ENCODE results near the gene NCOA1. TPM values are rescaled to one million over a fixed set of nuclear protein-coding genes. Genes with fewer than 3 reads are reported as not detected.

NCOA1 gene
- total RNA-seq, 1 experiment from 2014 or later = 11.6 TPM

DNA sequence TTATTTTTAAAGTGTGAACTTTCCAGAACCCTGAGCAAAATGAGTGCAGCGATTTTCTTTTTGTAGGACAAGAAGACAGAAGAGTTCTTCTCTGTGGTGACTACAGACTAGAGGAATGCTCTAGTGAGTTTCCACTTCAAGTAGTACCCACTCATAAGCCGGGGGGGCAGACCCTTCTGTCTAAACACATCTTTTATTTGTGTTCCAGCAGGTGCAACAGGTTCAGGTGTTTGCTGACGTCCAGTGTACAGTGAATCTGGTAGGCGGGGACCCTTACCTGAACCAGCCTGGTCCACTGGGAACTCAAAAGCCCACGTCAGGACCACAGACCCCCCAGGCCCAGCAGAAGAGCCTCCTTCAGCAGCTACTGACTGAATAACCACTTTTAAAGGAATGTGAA, 277.0 kb downstream of the NCOA1 start:
- H4K20me1 ChIP-seq (ENCODE audit: insufficient read depth) = no peaks in the 10 kb centered on the region
- no peak overlapping the region for H3K4me2 ChIP-seq
- no peaks in the 10 kb centered on the region for H3K9me2 ChIP-seq (ENCODE audit: insufficient read depth)
- H3K9me3 ChIP-seq (ENCODE audit: insufficient read depth, low read depth) = no peaks in the 10 kb centered on the region
- H3K4me3 ChIP-seq = no peak overlapping the region
- no peak for TF ChIP-seq EZH2 (IDR thresholded peaks at IDR 0.05; ENCODE audit: low read depth)
- TF ChIP-seq, protein P1, sequence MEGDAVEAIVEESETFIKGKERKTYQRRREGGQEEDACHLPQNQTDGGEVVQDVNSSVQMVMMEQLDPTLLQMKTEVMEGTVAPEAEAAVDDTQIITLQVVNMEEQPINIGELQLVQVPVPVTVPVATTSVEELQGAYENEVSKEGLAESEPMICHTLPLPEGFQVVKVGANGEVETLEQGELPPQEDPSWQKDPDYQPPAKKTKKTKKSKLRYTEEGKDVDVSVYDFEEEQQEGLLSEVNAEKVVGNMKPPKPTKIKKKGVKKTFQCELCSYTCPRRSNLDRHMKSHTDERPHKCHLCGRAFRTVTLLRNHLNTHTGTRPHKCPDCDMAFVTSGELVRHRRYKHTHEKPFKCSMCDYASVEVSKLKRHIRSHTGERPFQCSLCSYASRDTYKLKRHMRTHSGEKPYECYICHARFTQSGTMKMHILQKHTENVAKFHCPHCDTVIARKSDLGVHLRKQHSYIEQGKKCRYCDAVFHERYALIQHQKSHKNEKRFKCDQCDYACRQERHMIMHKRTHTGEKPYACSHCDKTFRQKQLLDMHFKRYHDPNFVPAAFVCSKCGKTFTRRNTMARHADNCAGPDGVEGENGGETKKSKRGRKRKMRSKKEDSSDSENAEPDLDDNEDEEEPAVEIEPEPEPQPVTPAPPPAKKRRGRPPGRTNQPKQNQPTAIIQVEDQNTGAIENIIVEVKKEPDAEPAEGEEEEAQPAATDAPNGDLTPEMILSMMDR (conservative IDR thresholded peaks at IDR 0.05) = no peak
- intact Hi-C loops (cut with micrococcal nuclease; ENCODE audit: unreplicated experiment) = no loop called here
- DNase-seq = no peak
- no peaks in the 10 kb centered on the region for H3K79me2 ChIP-seq (ENCODE audit: low read depth)
- CTCF ChIA-PET = no interaction called here
- no peaks in the 10 kb centered on the region for H3K27me3 ChIP-seq (ENCODE audit: insufficient read depth, low read depth)
- no peak overlapping the region for H3K27ac ChIP-seq
- no peaks in the 10 kb centered on the region for H3K4me1 ChIP-seq (replicated peaks; ENCODE audit: insufficient read depth)
- POLR2A ChIA-PET (ENCODE audit: unreplicated experiment) = no interaction called here
- no peak overlapping the region for H2AFZ ChIP-seq
- H3F3A ChIP-seq (ENCODE audit: insufficient read depth, low read depth) = no peaks in the 10 kb centered on the region
- BruUV-seq (replicated peaks) = no TSS peak
- no peaks in the 10 kb centered on the region for H3K36me3 ChIP-seq (ENCODE audit: low read depth)

DNA sequence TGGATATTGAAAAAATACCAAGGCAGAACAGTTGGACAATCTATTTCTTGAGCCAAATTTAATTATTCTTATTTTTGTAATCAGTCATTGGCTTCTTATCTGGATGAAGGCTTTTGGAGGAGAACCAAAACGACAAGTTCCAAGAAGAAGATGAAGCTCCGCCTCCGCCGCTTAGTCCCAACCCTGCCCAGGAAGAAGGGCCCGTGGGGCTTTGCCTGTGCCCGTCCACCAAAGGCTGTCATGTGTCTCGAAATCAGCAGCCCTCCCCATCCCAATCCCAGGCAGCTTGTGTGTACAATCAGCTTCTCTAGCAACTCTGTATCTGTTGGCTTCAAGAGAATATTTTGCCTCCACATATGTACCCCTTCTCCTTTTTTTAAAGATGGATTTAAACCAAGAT, 277.5 kb downstream of the NCOA1 start:
- intact Hi-C loops (cut with micrococcal nuclease; ENCODE audit: unreplicated experiment) = no loop called here
- POLR2A ChIA-PET (ENCODE audit: unreplicated experiment) = no interaction called here
- Histone ChIP-seq H3K9me3 (ENCODE audit: insufficient read depth, low read depth) (no peaks in the 10 kb centered on the region), H3K27me3 (ENCODE audit: insufficient read depth, low read depth) (no peaks in the 10 kb centered on the region), H3K36me3 (ENCODE audit: low read depth) (no peaks in the 10 kb centered on the region), H3K4me3 (no peak overlapping the region), H2AFZ (no peak overlapping the region), H3K79me2 (ENCODE audit: low read depth) (no peaks in the 10 kb centered on the region), H3K27ac (no peak overlapping the region), H3K4me1 (replicated peaks; ENCODE audit: insufficient read depth) (no peaks in the 10 kb centered on the region), H3K4me2 (no peak overlapping the region), H4K20me1 (ENCODE audit: insufficient read depth) (no peaks in the 10 kb centered on the region), H3K9me2 (ENCODE audit: insufficient read depth) (no peaks in the 10 kb centered on the region), H3F3A (ENCODE audit: insufficient read depth, low read depth) (no peaks in the 10 kb centered on the region)
- BruUV-seq (replicated peaks) = no TSS peak
- TF ChIP-seq EZH2 (IDR thresholded peaks at IDR 0.05; ENCODE audit: low read depth) = no peak
- TF ChIP-seq, protein P1 (conservative IDR thresholded peaks at IDR 0.05) = no peak
- CTCF ChIA-PET = no interaction called here
- no peak for DNase-seq

DNA sequence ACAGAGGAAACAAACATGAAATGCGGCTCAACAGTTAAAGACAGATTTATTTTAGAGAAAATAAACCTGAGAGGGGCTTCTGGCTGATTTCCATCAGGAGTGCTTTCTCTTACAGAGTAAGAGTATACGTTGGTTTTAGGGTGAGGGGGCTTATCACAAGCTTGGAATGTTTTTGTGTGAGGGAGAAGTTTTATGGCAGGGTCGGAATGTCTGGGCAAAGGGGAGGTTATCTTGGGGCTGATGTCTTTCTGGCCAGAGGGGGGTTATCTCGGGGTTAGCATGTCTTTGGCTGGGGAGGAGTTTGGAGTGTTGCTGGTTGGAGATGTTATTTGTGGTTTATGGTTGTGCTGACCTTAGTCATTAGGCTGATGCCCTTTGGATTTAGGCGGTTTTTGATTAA, 280.0 kb downstream of the NCOA1 start:
- no peak for TF ChIP-seq EZH2 (IDR thresholded peaks at IDR 0.05; ENCODE audit: low read depth)
- TF ChIP-seq, protein P1 (conservative IDR thresholded peaks at IDR 0.05) = no peak
- Histone ChIP-seq H3K4me3 (no peak overlapping the region), H2AFZ (no peak overlapping the region), H3F3A (ENCODE audit: insufficient read depth, low read depth) (no peaks in the 10 kb centered on the region), H3K4me1 (replicated peaks; ENCODE audit: insufficient read depth) (no peaks in the 10 kb centered on the region), H3K9me3 (ENCODE audit: insufficient read depth, low read depth) (no peaks in the 10 kb centered on the region), H3K4me2 (no peak overlapping the region), H4K20me1 (ENCODE audit: insufficient read depth) (no peaks in the 10 kb centered on the region), H3K9me2 (ENCODE audit: insufficient read depth) (no peaks in the 10 kb centered on the region), H3K27me3 (ENCODE audit: insufficient read depth, low read depth) (no peaks in the 10 kb centered on the region), H3K79me2 (ENCODE audit: low read depth) (no peaks in the 10 kb centered on the region), H3K36me3 (ENCODE audit: low read depth) (no peaks in the 10 kb centered on the region), H3K27ac (no peak overlapping the region)
- no peak for DNase-seq
- POLR2A ChIA-PET (ENCODE audit: unreplicated experiment) = no interaction called here
- BruUV-seq (replicated peaks) = no TSS peak
- CTCF ChIA-PET = no interaction called here
- intact Hi-C loops (cut with micrococcal nuclease; ENCODE audit: unreplicated experiment) = no loop called here
